HG02852 (cell line): ENCODE measurements around the gene TEAD1.

ENCODE experiments used
- ATAC-seq: cut with Tn5 transposase; IDR thresholded peaks from one replicate; pipeline ENCODE4 v1.9.1; 2021; ENCODE audit warnings: mild to moderate bottlenecking, moderate library complexity; ENCODE audit not compliant: unreplicated experiment

TEAD1 gene

GRCh38 chr11:12664385-12664784, 9.8 kb upstream of the TEAD1 start:
- no peak for ATAC-seq

GRCh38 chr11:12666915-12667314, 7.3 kb upstream of the TEAD1 start:
- ATAC-seq, result no peak

- no peak for ATAC-seq
Observed at GRCh38 chr11:12667646-12668045, 6.6 kb upstream of the TEAD1 start.

DNA sequence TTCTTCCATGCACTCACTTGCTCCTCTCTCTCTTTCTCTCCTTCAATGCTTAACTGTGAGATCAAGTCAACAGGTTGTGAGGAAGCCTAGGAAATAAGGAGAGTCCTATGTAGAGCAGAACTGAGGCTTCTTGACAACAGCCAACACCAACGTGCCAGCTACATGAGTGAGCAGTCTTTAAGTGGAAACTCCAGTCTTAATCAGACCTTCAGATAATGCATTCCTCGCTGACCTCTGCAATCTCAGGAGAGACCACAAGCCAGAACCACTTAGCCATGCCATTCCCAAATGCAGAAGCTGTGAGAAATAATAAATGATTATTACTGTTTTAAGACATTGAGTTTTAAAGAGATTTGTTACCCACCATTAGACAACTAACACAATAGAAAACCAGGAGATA, 6.1 kb upstream of the TEAD1 start:
- no peak for ATAC-seq

DNA sequence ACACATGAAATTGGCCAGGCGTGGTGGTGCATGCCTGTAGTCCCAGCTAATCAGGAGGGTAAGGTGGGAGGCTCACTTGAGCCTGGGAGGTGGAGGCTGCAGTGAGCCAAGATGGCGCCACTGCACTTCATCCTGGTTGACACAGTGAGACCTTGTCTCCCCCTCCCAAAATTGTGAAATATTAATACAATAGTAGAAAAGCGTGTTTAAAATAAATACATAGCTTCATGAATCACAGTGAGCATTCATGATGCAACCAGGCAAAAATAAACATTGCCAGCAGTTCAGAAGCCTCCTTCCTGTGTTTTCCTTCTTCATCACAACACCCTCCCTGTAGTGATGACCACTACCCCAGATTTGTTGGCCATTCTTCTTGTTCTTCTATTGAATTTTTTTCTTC, 4.3 kb upstream of the TEAD1 start:
- ATAC-seq, result no peak

GRCh38 chr11:12671370-12671769, 2.9 kb upstream of the TEAD1 start:
- no peak for ATAC-seq

- peak; percentile 27 for ATAC-seq
Observed at GRCh38 chr11:12673601-12673923, 659 bp upstream of the TEAD1 start.

DNA sequence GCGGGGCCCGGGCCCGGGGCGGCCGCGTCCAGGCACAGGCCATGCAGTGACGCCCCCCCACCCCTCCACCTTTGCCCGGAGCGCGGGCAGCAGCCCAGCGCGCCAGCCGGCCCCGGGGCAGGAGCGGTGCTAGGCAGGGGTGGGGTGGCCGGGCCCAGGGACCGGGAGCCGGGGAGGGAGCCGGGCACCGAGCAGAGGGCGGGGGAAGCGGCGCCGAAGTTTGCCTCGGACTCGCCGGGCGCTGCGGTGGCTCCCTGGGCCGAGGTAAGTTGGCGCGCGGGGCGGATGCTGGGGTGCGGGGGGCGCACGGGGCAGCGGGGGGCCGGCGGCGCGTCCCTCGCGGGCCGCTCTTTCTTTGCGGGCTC, 332 bp downstream of the TEAD1 start:
- no peak for ATAC-seq

- no peak for ATAC-seq
Observed at GRCh38 chr11:12674936-12675696, 895 bp downstream of the TEAD1 start.

- ATAC-seq, result no peak
Observed at GRCh38 chr11:12675951-12676711, 1.9 kb downstream of the TEAD1 start.

DNA sequence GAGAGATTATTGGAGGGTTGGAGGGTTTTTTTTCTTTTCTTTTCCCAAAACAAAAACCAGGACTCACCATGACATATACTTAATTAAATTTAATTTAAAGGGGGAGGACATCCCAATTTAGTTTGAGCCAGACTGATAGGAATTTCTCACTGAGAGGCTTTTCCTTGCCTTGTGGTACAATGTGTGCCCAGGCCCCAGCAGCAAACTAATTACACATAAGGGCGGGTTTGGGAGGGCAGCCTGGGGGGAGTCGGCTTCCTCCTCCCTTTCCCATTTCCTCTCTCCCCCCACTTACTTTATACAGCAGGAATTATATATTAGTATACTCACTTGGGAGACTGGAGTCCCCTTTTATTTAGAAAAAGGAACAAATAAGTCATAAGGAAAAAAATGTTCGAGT, 2.9 kb downstream of the TEAD1 start:
- no peak for ATAC-seq

GRCh38 chr11:12678092-12678491, 3.9 kb downstream of the TEAD1 start:
- ATAC-seq, result no peak

DNA sequence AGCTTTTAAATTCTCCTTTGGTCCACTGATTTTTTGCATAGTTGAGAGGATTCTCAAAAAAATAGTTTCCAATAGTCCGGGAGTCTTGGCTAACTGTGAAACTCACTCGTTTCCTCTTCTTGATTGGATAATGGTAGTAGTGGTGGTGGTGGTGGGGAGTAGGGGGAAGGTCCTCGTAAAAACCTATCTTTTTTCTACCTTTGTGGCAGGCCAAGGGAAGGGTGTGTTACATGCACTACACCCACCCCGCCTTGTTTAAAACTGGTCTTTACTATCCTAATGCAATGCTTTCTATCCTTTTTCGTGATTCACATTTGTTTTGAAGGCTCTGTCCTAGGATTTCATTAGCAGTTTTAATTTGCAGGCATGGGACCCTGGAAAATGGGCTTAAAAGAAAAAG, 4.8 kb downstream of the TEAD1 start:
- ATAC-seq, result no peak

GRCh38 chr11:12679471-12679870, 5.2 kb downstream of the TEAD1 start:
- ATAC-seq, result no peak

GRCh38 chr11:12680246-12680939, 6.2 kb downstream of the TEAD1 start:
- ATAC-seq, result no peak

DNA sequence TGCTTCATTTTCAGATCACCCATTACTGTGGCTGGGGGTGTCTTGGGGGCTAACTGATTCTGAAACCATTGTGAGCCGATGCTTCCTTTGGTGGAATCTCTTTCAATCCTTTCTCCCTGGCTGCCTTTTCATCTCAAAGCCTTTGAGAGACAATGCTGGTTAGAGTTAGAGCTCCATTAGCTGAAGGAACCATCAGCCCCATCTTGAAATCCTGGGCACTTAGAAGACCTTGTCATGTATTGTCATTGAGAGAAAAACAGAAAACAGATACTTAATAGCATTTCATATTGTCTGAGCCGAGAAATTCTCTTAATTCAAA, 6.7 kb downstream of the TEAD1 start:
- no peak for ATAC-seq

GRCh38 chr11:12681466-12681865, 7.2 kb downstream of the TEAD1 start:
- ATAC-seq, result no peak

DNA sequence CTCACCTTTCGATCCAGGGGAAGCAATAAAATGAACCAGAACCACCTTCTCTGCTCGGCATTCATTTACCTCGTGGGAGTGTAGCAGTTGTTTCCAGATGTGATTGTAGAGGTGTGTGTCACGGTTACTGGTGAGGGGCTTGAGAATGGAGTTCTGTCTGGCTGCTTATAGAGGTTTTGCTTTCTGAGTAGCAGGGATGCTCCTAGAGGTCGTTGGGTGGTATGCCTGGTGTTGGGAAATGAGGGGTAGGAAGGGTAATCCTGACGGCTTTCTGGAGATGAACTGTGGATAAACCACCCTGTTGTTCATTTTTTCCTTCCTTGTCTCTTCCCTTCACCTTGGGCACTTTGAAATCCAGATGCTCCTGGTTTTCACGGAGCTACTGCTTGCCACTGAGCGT, 8.1 kb downstream of the TEAD1 start:
- ATAC-seq, result no peak

GRCh38 chr11:12682737-12683500, 8.7 kb downstream of the TEAD1 start:
- no peak for ATAC-seq

DNA sequence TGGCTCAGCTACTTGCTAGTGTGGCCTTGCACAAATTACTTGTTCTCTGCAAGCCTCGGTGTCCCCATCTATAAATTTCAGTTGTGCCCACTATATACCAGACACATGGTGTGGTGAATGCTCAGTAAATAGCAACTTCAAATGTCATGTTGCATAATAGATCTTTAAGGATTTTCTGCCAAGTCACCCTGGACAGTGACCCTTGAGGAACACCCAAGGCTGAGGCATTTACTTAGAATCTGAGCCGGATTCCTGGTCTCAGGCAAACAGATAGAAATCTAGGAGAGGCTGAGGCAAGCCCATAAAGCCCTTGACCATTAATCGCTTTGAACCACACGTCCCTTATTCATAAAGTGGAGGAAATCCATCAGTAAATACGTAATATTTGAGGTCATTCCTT, 9.7 kb downstream of the TEAD1 start:
- ATAC-seq, result no peak

DNA sequence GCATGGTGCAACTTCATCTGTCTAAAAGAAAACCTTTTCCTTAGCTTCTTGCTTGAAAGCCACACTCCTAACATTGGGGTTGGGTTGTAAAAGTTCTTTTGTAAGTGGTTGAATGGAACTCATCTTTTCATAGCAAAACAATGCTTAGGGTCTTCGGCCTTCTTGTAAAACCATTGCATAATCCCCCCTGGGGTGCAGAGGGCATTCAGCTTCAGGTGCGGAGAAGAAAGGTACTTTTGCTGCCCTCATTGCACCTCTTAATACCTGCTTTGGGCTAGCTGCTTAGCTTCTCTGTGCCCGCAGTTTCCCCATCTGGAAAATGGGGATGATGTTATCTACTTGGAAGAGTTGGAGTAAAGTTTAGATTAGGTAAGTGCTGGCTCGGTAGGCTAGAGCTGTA, 10.1 kb downstream of the TEAD1 start:
- ATAC-seq, result no peak

GRCh38 chr11:12684816-12685215, 10.6 kb downstream of the TEAD1 start:
- ATAC-seq, result no peak
